Ovary (tissue), 3 donors: Measurements from ENCODE around the gene KLF13.

Source experiments
- CTCF ChIP-seq, 3 donors: fragments of 450-650 bp in 2 of 3; fragments of 200-600 bp in 1 of 3; IDR thresholded peaks; one replicate each; pipeline versions ENCODE4 v1.5.1 to v1.8.0; 2016 to 2022; ENCODE audit warnings: antibody characterized with exemption in 3 of 3, mild to moderate bottlenecking in 1 of 3
- EP300 ChIP-seq: sonication (generic); formaldehyde crosslinking; IDR thresholded peaks from one replicate; pipeline ENCODE4 v1.6.1; 2017; ENCODE audit warnings: antibody characterized with exemption
- donor health status: DM: no; HTN: no; CAD: no.

DNA sequence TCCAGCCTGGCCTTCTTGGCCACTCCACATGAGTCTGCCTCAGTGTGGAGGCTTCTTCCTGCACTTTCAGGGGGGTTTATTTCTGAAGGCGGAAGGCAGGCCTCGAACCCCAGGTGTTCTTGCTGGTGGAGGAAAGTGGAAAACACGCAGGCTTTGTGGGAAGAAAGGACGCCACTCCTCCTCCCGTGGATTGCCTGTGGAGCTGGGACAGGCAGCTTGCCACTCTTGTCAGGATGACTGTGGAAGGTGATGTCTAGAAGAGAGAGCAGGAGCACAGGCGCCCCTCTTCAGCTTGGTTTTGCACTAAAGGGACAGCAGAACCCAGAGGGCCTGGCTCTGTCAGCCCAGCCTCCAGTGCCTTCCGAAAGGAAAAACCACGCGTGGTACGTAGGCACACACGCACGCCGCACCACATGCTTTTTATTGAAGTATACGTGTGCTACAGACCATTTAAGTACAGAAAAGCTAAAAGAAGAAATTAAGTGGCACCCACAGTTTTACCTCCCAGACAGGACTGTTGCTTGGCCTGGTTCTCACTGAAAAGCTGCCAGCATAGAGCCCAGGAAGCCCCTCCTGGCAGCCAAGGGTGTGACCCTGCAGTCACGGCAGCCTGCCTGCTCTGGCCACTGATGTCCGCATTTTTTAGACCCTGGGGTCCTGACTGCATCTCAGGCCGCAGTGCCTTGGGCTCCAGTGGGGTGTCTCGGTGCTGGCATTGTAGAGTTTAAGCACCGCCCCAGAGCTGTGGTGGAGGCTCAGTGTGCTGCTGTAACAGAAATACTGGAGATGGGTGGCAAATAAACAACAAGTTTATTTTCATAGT, 21.6 kb downstream of the KLF13 start:
- TF ChIP-seq CTCF (IDR thresholded peaks at IDR 0.05), result no peak
- TF ChIP-seq EP300, result no peak
